ENCODE data around the gene EPB41. TPM values are rescaled to one million over a fixed set of nuclear protein-coding genes. Genes with fewer than 3 reads are reported as not detected.

EPB41 gene
- total RNA-seq, 2 donors from 2014 or later, result 16.0 to 24.2 TPM

DNA sequence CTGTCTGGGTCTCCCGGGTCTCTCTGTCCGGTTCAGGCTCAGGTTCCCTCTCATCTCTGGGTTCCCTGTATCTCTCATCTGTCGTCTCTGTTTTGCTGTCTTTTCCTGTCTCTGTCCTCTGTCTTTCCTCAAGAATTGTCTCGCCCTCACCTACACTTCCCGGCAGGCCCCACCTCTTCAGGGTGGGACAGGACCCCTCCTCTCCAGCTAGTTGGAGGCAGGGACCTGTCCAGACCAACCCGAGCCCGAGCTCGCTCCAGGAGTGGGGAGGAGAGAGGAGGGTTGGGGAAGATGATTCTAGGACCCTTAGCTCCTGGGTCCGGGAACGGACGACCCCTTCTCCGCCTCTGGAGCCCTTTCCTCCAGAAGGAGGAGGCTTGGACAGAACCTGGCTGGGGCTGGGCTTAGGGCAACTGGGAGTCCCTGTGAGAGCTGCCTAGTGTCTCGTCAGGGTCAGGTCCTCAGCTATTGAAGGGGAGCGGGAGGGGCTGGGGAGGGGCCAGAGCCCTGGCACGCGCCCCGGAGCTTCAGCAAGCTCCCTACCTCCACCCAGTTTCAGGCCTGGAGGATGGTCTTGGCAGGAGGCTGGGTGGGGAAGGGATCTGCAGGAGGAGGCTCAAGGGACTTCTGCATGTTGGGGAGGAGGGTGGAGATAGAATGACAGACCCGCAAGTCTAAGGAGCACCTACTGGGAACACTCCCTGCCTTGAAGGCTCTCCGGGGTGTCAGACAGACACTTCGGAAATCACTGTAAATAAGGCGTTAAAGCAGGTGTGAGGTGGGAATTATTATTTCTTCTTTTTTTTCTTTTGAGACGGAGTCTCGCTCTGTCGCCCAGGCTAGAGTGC lies 26.3 kb upstream of the EPB41 start:
- intact Hi-C loops (cut with DNase I), result loop anchor here in 1 of 2 donors (10.0 kb wide), 1 partner anchor 1817 kb away; no protein-coding TSS in a partner anchor
- peak; percentile 48 for DNase-seq
- peak; percentile 25 to 44 for ATAC-seq

DNA sequence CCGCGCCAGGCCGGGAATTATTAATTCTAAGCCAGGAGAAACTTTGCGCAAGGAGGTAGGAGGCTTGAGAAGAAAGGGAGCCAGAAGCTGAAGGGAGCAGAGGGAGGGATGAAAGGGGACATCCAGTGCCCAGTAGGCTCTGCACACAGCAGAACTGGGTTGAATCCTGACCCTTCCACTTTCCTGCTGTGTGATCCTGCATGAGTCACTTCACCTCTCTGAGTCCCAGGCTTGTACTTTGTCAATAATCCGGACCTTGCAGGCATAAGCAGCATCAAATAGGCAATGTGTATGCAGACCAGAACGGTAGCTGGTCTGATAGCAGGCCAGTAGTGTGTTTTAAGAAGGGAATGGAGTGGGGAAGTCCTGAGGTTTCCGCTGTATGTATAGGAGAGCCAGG lies 25.5 kb upstream of the EPB41 start:
- ATAC-seq (no peak), DNase-seq (no peak)
- intact Hi-C loops (cut with DNase I), result loop anchor here in 1 of 2 donors (10.0 kb wide), 1 partner anchor 1816 kb away; no protein-coding TSS in a partner anchor

DNA sequence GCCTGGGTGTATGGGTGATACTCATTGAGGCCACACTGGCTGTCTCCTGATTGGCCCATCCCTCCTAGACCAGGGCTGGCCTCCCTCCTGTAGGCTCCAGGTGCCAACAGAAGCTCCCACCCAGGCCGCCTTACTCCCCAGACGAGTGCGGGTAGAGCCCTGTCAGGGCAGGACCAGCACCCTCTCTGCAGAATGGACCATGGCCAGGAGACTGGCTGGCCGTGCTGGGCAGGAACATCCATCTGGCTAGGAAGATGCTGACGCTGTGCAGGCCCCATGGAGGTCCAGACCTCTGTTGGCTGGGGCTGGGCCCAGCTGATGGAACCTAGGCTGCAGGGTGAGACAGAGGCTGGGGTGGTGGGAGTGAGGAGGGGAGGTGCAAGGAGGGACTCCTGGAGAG lies 25.0 kb upstream of the EPB41 start:
- ATAC-seq, result no peak
- intact Hi-C loops (cut with DNase I), result loop anchor here in 1 of 2 donors (10.0 kb wide), 1 partner anchor 1815 kb away; no protein-coding TSS in a partner anchor

DNA sequence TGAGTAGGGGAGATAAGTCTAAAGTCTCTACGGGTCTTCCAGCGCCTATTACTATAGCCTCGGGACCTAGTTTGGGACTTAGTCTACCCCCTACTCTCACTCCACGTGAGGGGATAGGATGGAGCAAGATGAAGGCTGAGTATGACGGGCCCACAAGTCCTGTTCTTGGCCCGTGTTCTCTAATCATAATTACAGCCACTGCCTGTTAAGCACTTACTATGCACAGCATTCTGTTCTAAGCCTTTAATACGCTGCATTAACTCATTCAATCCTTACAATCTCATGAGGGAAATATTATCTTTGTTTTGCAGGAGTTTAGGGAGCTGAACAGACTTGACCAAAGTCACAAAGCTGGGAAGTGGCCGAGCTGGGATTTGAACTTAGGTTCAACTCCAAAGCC lies 23.9 kb upstream of the EPB41 start:
- DNase-seq (no peak), ATAC-seq (no peak)
- intact Hi-C loops (cut with DNase I), result no loop called here

More for the DNA sequence above, 25.0 kb upstream of the EPB41 start:
- no peak for DNase-seq

DNA sequence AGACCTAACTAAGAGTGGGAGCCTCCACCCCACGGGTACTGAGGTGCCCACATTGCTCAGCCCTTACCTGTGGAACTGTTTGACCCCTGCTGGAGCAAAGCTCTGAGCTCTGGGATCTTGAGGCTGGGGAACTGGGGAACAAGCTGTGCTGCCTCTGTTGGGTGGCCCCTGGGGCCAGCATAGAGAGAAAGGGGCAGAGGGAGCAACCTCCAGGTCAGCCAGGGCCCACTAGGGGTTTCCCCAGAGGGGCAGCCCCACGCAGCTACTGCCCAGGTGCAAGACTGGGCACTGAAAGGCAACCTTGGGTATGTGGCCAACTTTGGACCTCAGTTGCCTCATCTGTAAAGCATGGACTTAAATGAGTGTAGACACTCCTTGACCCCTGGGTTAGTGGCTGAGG lies 23.5 kb upstream of the EPB41 start:
- ATAC-seq, result no peak
- DNase-seq, result no peak
- intact Hi-C loops (cut with DNase I), result no loop called here

DNA sequence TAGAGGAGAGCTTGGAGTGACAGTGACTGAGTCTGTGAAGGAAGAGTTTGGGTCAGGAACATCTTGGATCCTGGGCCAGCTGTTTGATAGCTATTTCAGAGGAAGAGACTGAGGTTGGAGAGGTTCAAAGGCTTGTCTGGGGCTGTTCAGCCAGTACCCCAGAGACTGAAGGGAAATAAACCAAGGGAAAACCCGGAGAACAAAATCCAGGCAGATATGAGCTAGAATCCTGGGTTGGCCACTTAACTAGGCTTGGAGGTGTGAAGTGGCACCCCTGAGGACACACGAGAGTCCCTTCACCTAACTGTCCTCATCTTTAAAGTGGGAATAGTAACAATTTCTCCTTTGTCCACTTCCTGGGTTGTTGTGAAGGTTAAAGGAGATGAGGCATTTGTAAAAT lies 23.1 kb upstream of the EPB41 start:
- intact Hi-C loops (cut with DNase I), result no loop called here
- DNase-seq (no peak), ATAC-seq (no peak)

DNA sequence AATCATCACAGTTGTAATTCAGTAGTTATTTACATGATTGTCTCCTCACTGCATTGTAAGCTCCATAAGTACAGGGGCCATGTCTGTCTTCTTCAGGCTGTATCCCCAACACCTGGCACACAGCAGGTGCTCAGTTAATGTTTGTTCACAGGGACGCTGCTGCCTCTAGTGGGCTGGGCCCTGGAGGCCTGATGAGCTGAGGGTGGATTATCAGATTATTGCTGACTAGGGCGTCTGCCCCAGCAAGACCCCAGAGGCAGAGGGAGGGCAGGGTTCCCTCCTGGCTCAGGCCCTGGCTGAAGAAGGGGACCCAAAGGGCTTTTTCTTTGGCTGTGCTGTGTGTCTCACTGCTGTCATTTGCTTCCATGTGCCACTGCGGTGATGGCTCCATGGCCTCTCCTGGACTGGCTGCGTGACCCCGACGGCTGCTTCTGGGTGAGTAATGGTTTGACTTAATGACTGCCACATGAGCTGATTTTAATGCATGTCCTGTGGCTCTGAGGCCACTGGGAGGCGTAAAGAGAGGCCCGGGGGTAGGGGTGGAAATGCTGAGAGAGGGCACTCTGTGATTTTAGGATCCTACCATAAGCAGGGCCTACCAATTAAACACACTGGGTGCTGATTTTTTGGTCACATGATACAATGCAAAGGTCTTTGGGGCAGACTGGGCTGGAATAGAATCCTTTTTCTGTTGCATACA lies 20.8 kb upstream of the EPB41 start:
- intact Hi-C loops (cut with DNase I), result no loop called here
- ATAC-seq (no peak), DNase-seq (no peak)

DNA sequence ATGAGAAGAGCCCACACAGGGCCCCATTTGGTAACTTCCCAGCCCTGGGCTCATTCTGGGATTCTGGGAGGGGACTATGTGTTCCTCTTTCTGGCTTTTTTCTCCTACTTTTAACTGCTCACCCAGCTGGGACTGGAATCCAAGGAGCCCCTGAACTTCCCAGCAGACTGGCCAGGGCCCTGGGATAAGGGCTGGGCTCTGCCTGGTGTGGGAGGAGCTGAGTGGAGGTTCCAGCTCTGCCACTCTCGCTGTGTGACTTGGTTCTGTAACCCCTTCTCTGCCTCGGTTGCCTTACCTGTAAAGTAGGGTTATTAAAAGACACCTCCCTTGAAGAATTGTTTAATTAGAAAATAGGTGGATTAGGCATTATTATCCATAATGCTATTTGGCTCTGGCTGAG lies 19.6 kb upstream of the EPB41 start:
- DNase-seq (no peak), ATAC-seq (no peak)
- intact Hi-C loops (cut with DNase I), result no loop called here

DNA sequence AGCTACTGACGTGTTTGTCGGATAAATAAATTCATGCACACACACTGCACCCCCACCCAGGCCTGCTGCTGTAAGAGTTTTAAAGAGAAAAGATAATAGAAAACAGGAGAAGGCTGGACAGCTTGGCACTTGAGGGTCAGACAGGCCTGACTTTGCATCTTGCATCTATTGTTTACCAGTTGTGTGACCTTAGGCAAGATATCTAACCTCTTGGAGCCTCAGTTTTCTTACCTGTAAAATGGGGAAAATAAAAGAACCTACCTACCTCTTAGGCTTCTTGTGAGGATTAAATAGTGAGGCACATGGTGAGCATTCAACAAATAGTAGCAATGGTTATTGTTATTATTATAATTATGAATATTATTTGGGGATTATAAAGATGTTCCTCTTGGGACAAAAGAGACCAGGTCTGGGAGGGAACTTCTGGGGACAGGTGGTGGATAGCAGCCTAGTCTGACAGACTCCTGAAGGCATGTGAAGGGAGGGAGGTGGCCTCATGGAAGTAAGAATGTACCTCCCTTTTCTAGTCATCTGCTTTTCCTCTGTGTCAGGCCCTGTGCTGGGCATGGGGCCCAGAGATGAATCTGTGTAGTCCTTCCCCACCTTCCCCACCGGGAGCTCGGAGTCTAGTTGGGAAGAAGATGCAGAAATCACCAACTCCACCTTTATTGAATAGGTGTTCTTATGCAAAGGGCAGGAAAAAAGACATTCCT lies 18.3 kb upstream of the EPB41 start:
- intact Hi-C loops (cut with DNase I), result no loop called here
- ATAC-seq, result peak in 1 of 2 donors; percentile 67
- no peak for DNase-seq

DNA sequence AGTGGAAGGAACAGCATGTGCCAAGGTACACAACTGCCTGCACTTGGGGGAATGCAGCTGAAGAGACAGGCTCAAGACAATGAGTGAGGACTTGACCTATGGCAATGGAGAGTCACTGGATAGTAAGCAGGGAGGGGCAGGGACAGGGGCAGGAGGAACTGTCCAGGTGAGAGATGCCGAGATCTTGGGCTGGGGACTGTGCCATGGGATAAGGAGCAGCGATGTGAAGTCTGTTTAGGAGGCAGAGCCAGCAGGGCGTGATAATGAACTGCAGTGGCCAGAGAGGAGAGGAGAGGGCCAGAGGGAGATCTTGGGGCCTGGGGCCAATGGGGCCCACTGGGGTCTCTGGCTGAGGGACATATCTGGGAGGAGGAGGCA lies 17.8 kb upstream of the EPB41 start:
- no peak for DNase-seq
- ATAC-seq, result no peak
- intact Hi-C loops (cut with DNase I), result no loop called here

DNA sequence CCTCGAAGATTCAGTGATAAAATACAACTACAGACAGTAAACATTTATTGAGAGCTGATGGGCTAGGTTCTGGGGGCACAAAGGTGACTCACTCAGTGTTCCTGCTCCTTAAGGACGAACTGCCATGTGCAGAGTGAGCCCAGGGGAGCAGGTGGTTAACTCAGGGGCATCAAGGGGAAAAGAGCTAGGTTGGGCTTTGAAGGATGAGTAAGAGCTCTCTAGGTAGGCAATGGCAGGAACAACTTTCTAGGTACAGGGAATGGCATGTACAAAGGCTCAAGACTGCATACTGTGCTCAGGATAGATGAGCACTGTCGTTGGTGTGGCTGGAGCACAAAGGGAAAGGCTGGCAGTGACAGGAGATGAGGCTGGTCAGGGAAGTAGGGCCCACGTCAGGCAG lies 16.6 kb upstream of the EPB41 start:
- intact Hi-C loops (cut with DNase I), result no loop called here
- DNase-seq (no peak), ATAC-seq (no peak)

DNA sequence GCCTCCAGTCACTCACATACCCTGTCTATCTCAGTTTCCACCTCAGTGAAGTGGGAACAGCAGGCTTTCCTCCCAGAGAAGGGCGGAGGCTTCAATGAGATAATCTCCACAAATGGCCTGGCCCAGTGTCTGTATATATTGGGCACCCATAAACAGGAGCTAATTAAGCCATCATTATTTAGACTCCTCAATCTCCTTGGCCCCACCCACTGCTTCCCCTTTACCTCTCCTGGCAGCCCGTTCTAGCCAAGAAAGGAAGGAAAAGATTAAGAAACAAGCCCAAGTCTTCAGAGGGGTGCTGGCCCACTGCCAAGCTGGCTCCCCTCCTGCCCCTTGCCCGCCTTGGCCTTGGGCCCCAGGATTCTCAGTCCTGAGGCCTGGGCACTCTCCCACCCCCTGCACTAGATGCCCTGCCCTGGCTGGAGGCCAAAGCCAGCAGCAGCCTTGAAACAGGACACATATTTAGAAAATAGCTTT lies 15.9 kb upstream of the EPB41 start:
- intact Hi-C loops (cut with DNase I), result no loop called here
- peak; percentile 44 for DNase-seq
- ATAC-seq, result peak in 1 of 2 donors; percentile 64

DNA sequence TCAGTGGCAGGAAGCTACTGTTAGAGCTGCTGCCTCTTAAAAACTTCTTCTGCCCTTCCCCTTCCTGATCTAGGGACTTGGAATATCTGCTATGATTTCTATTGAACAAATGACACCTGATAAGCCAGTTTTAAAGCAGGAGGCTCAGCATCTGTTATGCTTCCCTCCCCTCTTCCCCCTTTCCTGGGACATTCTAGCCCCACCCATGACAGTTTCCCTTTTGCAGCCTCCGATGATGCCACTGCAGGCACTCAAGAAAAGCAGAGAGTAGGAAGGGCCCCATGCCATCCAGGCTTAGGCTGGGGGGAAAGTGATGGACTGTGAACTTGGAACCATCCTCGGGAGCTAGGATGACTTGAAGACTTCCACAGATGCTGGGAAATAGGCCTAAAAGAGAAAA lies 15.1 kb upstream of the EPB41 start:
- no peak for DNase-seq
- no peak for ATAC-seq
- intact Hi-C loops (cut with DNase I), result no loop called here

DNA sequence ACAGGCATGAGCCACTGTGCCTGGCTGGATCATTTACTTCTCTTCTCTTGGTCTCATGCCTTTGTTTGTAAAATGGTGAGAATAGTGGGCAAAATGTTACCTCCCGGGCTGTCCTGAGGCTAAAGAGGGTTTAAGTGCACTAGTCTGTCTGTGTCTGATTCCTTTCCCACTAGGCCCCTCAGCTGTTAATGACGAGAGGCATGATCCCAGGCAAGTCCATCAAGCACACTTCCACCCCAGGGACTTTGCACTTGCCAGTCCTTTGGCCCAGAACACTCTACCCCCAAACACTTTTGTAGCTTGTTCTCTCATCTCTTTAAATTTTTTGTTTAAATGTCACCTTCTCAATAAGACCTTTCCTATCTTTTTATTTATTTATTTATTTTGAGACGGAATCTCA lies 13.8 kb upstream of the EPB41 start:
- ATAC-seq (no peak), DNase-seq (no peak)
- intact Hi-C loops (cut with DNase I), result no loop called here

DNA sequence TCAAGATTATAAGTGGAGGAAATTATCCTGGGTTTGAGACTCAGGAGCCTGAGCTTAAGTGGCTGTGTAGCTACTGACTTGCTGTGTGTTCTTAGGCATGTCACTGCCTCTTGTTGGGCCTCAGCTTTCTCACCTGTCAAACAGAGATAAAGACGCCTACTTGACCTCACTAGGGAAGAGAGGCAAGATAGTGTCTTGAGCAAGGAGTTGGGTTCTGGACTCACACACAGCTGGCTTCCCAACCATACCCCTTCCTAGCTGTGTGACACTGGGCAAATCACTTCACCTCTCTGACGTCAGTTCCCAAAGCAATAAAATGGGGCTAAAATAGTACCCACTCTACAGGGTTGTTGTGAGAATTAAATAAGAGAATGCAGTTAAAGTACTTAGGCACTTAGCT lies 11.6 kb upstream of the EPB41 start:
- intact Hi-C loops (cut with DNase I), result no loop called here
- DNase-seq (no peak), ATAC-seq (no peak)

DNA sequence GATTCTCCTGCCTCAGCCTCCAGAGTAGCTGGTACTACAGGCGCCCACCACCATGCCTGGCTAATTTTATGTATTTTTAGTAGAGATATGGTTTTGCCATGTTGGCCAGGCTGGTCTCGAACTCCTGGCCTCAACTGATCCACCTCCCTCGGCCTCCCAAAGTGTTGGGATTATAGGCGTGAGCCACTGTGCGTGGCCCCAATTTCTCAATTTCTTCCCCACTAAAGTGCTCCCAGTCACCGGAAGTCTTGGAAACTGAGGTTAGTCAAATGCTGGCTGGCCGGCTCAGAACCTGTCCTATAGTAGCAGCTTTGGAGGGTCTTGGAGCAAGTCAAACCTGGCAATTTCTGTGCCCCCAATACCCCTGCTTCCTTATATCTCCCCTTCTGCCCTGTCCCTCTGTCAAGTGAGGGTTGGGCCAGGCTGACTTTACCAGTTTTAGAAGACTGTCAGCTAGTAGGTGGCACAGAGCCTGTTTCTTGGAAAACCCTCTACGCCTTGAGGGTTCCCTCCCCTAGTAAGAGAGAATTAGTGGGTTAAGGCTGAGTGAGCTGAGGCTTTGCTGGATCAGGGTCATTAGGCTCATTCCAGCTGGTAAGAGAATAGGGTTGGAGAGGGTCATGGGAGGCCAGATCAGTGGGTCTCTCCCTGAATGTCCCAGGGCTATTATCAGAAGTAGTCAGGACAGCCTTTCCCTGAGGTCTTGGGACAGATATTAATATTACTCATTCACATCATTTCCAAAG lies 8.3 kb upstream of the EPB41 start:
- intact Hi-C loops (cut with DNase I), result no loop called here
- DNase-seq (no peak), ATAC-seq (no peak)

DNA sequence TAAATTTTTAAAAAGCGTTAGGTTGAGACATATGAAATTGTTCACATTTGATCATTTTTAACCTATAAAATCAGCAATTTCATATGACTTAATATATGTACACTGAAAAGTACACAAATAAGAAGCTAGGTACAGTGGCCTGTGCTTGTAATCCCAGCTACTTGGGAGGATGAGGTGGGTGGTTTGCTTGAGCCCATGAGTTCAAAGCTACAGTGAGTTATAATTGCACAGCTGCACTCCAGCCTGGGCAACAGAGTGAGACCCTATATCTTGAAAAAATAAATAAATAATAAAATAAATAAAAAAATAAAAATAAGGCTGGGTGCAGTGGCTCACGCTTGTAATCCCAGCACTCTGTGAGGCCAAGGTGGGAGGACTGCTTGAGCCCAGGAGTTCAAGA lies 5.2 kb upstream of the EPB41 start:
- intact Hi-C loops (cut with DNase I), result no loop called here
- DNase-seq (no peak), ATAC-seq (no peak)

DNA sequence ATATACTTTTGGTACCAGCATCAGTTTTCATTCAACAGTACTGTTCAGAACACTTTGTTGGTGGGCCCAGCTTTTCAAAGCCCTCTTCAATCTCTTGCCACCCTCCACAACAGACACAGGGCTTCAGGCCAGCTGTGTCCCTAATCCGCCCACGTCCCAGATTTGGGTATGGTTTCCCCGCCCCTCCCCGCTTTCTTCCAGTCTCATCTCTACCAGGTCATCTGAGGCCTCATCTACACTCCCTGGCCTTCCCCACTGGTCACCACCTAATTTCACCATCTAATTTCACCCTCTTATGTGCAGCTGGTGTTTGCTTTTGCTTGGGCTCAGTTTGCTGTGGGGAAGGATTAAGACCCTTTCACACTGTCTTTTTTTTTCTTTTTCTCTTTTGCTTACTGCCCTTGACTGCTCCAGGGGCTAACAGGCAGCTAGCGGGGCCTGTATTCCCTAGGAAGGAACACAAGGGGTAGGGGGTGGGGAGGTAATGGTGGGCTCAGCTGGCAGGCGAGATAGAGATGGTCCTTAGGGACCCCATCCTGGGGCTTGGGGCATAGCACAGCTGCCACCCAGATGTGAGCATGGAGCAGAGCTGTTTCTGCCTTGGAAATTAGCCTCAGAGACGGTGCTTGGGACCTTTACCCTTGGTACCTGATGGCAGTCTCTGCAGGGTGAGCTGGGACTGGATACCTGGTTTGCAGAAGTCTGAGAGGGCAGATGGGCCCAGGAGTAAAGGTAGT lies 3.8 kb upstream of the EPB41 start:
- ATAC-seq (no peak), DNase-seq (no peak)
- intact Hi-C loops (cut with DNase I), result no loop called here

Data from left cardiac atrium (tissue), 4 donors.